Endothelial cell of umbilical vein (primary cell): ENCODE results near the gene TCAP. TPM values are rescaled to one million over a fixed set of nuclear protein-coding genes. Genes with fewer than 3 reads are reported as not detected.

Source experiments
- BruUV-seq: library from RNA; stranded (reverse); fragments of 400-500 nt; replicated peaks from 2 replicates; lab custom pipeline; 2021; lab: Mats Ljungman, UMichigan
- CTCF ChIA-PET: fragments of 300-600, 350-600 bp; sonication (Branson Sonifier 250); formaldehyde crosslinking; loops from one replicate; lab custom pipeline; 2021; ENCODE audit warnings: antibody characterized with exemption, inconsistent platforms; lab: Charles Lee
- POLR2A ChIA-PET: fragments of 300-600, 350-600 bp; sonication (Branson Sonifier 250); formaldehyde crosslinking; loops from one replicate; lab custom pipeline; 2021; ENCODE audit warnings: antibody characterized with exemption, inconsistent platforms; lab: Charles Lee
- DNase-seq: peaks from one replicate; pipeline ENCODE4 v3.0.0-alpha.2; 2011; ENCODE audit warnings: low read depth, low spot score
- FAIRE-seq: peaks from 2 replicates; lab custom pipeline; 2011; peaks lifted over from hg19 to GRCh38; lab: Jason Lieb, UNC
- H2AFZ ChIP-seq: 2 replicates; pipeline ENCODE4 v1.6.0; 2012; ENCODE audit warnings: low read depth, low read length, control low read depth, inconsistent platforms
- H3K27ac ChIP-seq: 2 replicates; pipeline ENCODE4 v1.5.1; 2011; ENCODE audit warnings: low read depth, mild to moderate bottlenecking, control low read depth, low read length, moderate library complexity; ENCODE audit not compliant: insufficient read depth
- H3K27me3 ChIP-seq, 2 experiments: 2 replicates each; pipeline versions ENCODE4 v1.6.0 to v1.6.1; 2011; ENCODE audit warnings: low read length in 2 of 2, mixed read lengths in 1 of 2; ENCODE audit not compliant: control insufficient read depth in 2 of 2, insufficient read depth in 2 of 2
- H3K36me3 ChIP-seq, 2 experiments: 2 replicates in 1 of 2; 3 replicates in 1 of 2; pipeline ENCODE4 v1.5.1; 2011; ENCODE audit warnings: low read length in 2 of 2, mild to moderate bottlenecking in 1 of 2, moderate library complexity in 1 of 2; ENCODE audit not compliant: control insufficient read depth in 2 of 2, insufficient read depth in 2 of 2; ENCODE audit errors: extremely low read depth in 1 of 2
- H3K4me1 ChIP-seq: 3 replicates; pipeline ENCODE4 v1.5.1; 2011; ENCODE audit warnings: mild to moderate bottlenecking, low read length; ENCODE audit not compliant: control insufficient read depth, insufficient read depth; ENCODE audit errors: extremely low read depth
- H3K4me2 ChIP-seq: 2 replicates; pipeline ENCODE4 v1.6.1; 2011; ENCODE audit warnings: low read length, control low read depth, mixed read lengths; ENCODE audit not compliant: insufficient read depth
- H3K4me3 ChIP-seq, 3 experiments: fragments of 200-600 bp in 1 of 3; sonication (generic), shearing (Covaris generic) in 1 of 3; replicated peaks in 1 of 3; 2 replicates each; pipeline ENCODE4 v1.5.1; 2011 to 2016; ENCODE audit warnings: control low read depth in 3 of 3, low read length in 3 of 3, mild to moderate bottlenecking in 2 of 3, inconsistent platforms in 1 of 3, low read depth in 1 of 3, moderate library complexity in 1 of 3; ENCODE audit not compliant: insufficient read depth in 1 of 3
- H3K79me2 ChIP-seq: 2 replicates; pipeline ENCODE4 v1.6.0; 2012; ENCODE audit warnings: low read length, inconsistent platforms; ENCODE audit not compliant: control insufficient read depth, insufficient read depth
- H3K9ac ChIP-seq: replicated peaks from 2 replicates; pipeline ENCODE3; 2011; ENCODE audit warnings: low read length, control low read depth; ENCODE audit not compliant: insufficient read depth; ENCODE audit errors: extremely low read depth
- H3K9me1 ChIP-seq: replicated peaks from 3 replicates; pipeline ENCODE4 v1.6.0; 2011; ENCODE audit warnings: mild to moderate bottlenecking, low read length; ENCODE audit not compliant: control insufficient read depth, insufficient read depth; ENCODE audit errors: extremely low read depth
- H3K9me3 ChIP-seq: replicated peaks from 2 replicates; pipeline ENCODE4 v1.5.1; 2012; ENCODE audit warnings: low read length, inconsistent platforms; ENCODE audit not compliant: control insufficient read depth, insufficient read depth
- H4K20me1 ChIP-seq: replicated peaks from 2 replicates; pipeline ENCODE3; 2011; ENCODE audit warnings: mild to moderate bottlenecking, low read length; ENCODE audit not compliant: control insufficient read depth, insufficient read depth; ENCODE audit errors: extremely low read depth
- EZH2 ChIP-seq: IDR thresholded peaks from 2 replicates; pipeline ENCODE4 v1.6.1; 2012; ENCODE audit warnings: borderline replicate concordance, low read depth, mild to moderate bottlenecking, moderate library complexity, low read length, inconsistent platforms; ENCODE audit not compliant: severe bottlenecking
- FOS ChIP-seq: IDR thresholded peaks from 2 replicates; pipeline ENCODE4 v1.6.1; 2011; ENCODE audit warnings: mild to moderate bottlenecking, low read length, moderate library complexity, borderline replicate concordance; ENCODE audit not compliant: insufficient read depth
- GATA2 ChIP-seq: IDR thresholded peaks from 2 replicates; pipeline ENCODE4 v1.7.0; 2011; ENCODE audit warnings: low read depth, mild to moderate bottlenecking, moderate library complexity, mixed read lengths, low read length; ENCODE audit not compliant: insufficient read length, insufficient read depth
- JUN ChIP-seq: IDR thresholded peaks from 2 replicates; pipeline ENCODE4 v1.6.1; 2011; ENCODE audit warnings: borderline replicate concordance, low read depth; ENCODE audit not compliant: insufficient read length, insufficient read depth
- POLR2A ChIP-seq: IDR thresholded peaks from 2 replicates; pipeline ENCODE4 v1.6.1; 2012; ENCODE audit warnings: low read depth, mild to moderate bottlenecking, control low read depth, low read length
- POLR2AphosphoS5 ChIP-seq: IDR thresholded peaks from 2 replicates; pipeline ENCODE4 v1.6.1; 2012; ENCODE audit warnings: low read depth, mild to moderate bottlenecking, control low read depth, low read length, moderate library complexity; ENCODE audit not compliant: insufficient read depth
- dilution Hi-C: fragments of 300-500 bp; cut with MboI; formaldehyde crosslinking; loops from one replicate; pipeline ENCODE4 v1.15.0; 2019; ENCODE audit warnings: low sequenced_read_pairs; ENCODE audit not compliant: extremely low pct_ligation_motif_present
- intact Hi-C: fragments of 100-400 bp; cut with micrococcal nuclease; formaldehyde crosslinking; loops from one replicate; pipeline ENCODE4 v1.10.0; 2022
- polyA plus RNA-seq, 4 experiments: library from polyadenylated mRNA; depleted of rRNA in 3 of 4; stranded (reverse) in 3 of 4; unstranded in 1 of 4; fragments of >200 nt; gene quantifications; 2 replicates each; pipeline versions ENCODE4 v1.2.1 to v1.2.3, GENCODE V29; 2011 to 2012; ENCODE audit warnings: missing spikeins in 1 of 4
- total RNA-seq: library from RNA; stranded (reverse); gene quantifications from 2 replicates; pipeline ENCODE4 v1.2.3, GENCODE V29; 2021
- TF ChIP-seq, protein P1 (sequence below), 2 donors: IDR thresholded peaks; 1 replicate in 1 of 2; 2 replicates in 1 of 2; pipeline ENCODE4 v1.5.1; 2011; ENCODE audit warnings: low read length in 2 of 2, mild to moderate bottlenecking in 2 of 2, moderate library complexity in 2 of 2, control low read depth in 1 of 2, inconsistent platforms in 1 of 2, low read depth in 1 of 2; ENCODE audit not compliant: insufficient read depth in 1 of 2; ENCODE audit errors: extremely low read depth in 1 of 2
- TF ChIP-seq, protein P2 (sequence below): IDR thresholded peaks from 2 replicates; pipeline ENCODE4 v1.6.1; 2011; ENCODE audit not compliant: insufficient read depth, insufficient read length

The TCAP gene
- total and polyA plus RNA-seq, 2 donors (not counting 3 experiments of a cell fraction or from before 2014, with no cell fraction given): 0.51 to 0.93 TPM

DNA sequence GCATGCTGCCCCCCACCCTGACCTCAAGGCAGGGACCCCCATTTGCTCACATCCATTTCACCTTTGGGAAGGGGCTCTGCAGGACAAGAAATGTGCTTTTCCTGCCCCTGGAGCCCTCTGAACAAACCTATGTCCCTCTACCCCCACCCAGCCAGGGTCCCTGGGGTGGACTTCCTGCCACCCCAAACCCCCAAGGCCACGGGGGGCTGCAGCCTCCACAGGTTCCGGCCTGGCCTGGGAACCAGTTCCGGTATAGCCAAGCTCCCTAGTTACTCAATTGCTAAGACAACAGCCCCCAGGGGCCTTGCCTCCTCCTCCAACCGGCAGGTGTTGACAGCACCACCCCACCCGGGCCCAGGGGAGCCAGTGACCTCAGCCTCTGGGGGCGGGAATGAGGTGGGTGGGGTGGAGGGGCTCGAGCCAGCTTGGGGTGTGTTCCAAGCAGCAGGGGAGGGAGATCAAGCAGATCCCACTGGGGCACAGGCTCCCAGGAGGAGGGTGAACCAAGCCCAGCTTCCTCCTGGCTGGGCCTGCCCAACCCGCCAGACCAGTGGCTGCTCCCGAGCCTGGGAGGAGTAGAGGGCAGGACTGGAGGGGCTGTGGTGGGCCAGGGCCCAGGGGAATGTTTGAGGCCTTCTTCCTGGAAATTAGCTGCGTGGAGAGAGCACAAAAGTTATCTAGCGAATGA is 9.7 kb downstream of the TCAP start:
- H3K9ac ChIP-seq: no peak overlapping the region
- H2AFZ ChIP-seq: no peak overlapping the region
- H3K4me2 ChIP-seq: no peak overlapping the region
- no peaks in the 10 kb centered on the region for H3K9me1 ChIP-seq
- dilution Hi-C loops (no loop called here), intact Hi-C loops (no loop called here)
- no peaks in the 10 kb centered on the region for H3K9me3 ChIP-seq
- no peaks in the 10 kb centered on the region for H4K20me1 ChIP-seq
- no peaks in the 10 kb centered on the region for H3K4me1 ChIP-seq
- no TSS peak for BruUV-seq
- ChIA-PET POLR2A (no interaction called here), CTCF (interaction anchor here (0.7 to 13.1 kb wide), 6 partner anchors 8 to 55 kb away, joined by 3 to 291 read pairs (median 4); partner anchors contain the start of gene ERBB2)
- no peaks in the 10 kb centered on the region for H3K27me3 ChIP-seq
- FAIRE-seq (no peak), DNase-seq (no peak)
- no peak overlapping the region for H3K27ac ChIP-seq
- H3K79me2 ChIP-seq: no peaks in the 10 kb centered on the region
- no peak overlapping the region for H3K4me3 ChIP-seq
- no peaks in the 10 kb centered on the region for H3K36me3 ChIP-seq
- no peak for TF ChIP-seq POLR2AphosphoS5
- TF ChIP-seq EZH2: no peak
- TF ChIP-seq, protein P1, sequence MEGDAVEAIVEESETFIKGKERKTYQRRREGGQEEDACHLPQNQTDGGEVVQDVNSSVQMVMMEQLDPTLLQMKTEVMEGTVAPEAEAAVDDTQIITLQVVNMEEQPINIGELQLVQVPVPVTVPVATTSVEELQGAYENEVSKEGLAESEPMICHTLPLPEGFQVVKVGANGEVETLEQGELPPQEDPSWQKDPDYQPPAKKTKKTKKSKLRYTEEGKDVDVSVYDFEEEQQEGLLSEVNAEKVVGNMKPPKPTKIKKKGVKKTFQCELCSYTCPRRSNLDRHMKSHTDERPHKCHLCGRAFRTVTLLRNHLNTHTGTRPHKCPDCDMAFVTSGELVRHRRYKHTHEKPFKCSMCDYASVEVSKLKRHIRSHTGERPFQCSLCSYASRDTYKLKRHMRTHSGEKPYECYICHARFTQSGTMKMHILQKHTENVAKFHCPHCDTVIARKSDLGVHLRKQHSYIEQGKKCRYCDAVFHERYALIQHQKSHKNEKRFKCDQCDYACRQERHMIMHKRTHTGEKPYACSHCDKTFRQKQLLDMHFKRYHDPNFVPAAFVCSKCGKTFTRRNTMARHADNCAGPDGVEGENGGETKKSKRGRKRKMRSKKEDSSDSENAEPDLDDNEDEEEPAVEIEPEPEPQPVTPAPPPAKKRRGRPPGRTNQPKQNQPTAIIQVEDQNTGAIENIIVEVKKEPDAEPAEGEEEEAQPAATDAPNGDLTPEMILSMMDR (IDR thresholded peaks at IDR 0.05; ENCODE audit: extremely low read depth in 1 of 2, insufficient read depth in 1 of 2, low read depth in 1 of 2, low read length in 2 of 2): no peak
- no peak for TF ChIP-seq FOS
- TF ChIP-seq POLR2A: no peak
- TF ChIP-seq, protein P2, sequence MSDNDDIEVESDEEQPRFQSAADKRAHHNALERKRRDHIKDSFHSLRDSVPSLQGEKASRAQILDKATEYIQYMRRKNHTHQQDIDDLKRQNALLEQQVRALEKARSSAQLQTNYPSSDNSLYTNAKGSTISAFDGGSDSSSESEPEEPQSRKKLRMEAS: no peak
- no peak for TF ChIP-seq JUN
- TF ChIP-seq GATA2: no peak
